Ovary (tissue), 3 donors: ENCODE results near the gene MRPL2.

ENCODE experiments used
- CTCF ChIP-seq, 3 donors: fragments of 450-650 bp in 2 of 3; fragments of 200-600 bp in 1 of 3; IDR thresholded peaks; one replicate each; pipeline versions ENCODE4 v1.5.1 to v1.8.0; 2016 to 2022; ENCODE audit warnings: antibody characterized with exemption in 3 of 3, mild to moderate bottlenecking in 1 of 3
- EP300 ChIP-seq: sonication (generic); formaldehyde crosslinking; IDR thresholded peaks from one replicate; pipeline ENCODE4 v1.6.1; 2017; ENCODE audit warnings: antibody characterized with exemption
- donor health status: DM: no; HTN: no; CAD: no.

- TF ChIP-seq EP300: no peak
- TF ChIP-seq CTCF (IDR thresholded peaks at IDR 0.05): no peak
Measured at GRCh38 chr6:43007126-43007525, 52.1 kb downstream of the MRPL2 start.
